Natural killer cell (primary cell): ENCODE data around the gene PIK3R2. TPM values are rescaled to one million over a fixed set of nuclear protein-coding genes. Genes with fewer than 3 reads are reported as not detected.

Experiments used
- ATAC-seq, 3 donors: fragments of 150-1000 bp in 2 of 3; fragments of 200-7000 bp in 1 of 3; cut with Tn5 transposase; 1 replicate in 1 of 3; 2 replicates in 2 of 3; pipeline ENCODE4 v1.10.0; 2021; ENCODE audit warnings: mild to moderate bottlenecking in 2 of 3, moderate library complexity in 2 of 3
- DNase-seq, 2 donors: peaks; one replicate each; pipeline versions ENCODE4 v3.0.0 to v3.0.0-alpha.2; 2013 to 2021; ENCODE audit warnings: mixed read lengths in 1 of 2
- H3K27ac ChIP-seq: one replicate; pipeline ENCODE4 v1.5.1; 2013; ENCODE audit warnings: mild to moderate bottlenecking, low read length
- H3K27me3 ChIP-seq: one replicate; pipeline ENCODE4 v1.6.1; 2013; ENCODE audit warnings: low read length; ENCODE audit not compliant: control insufficient read depth, insufficient read depth
- H3K36me3 ChIP-seq: one replicate; pipeline ENCODE4 v1.6.1; 2013; ENCODE audit warnings: low read length; ENCODE audit not compliant: control insufficient read depth, insufficient read depth
- H3K4me1 ChIP-seq: one replicate; pipeline ENCODE4 v1.6.1; 2013; ENCODE audit warnings: low read length; ENCODE audit not compliant: control insufficient read depth, insufficient read depth
- H3K4me3 ChIP-seq: one replicate; pipeline ENCODE4 v1.5.1; 2013; ENCODE audit warnings: low read length
- H3K9me3 ChIP-seq: one replicate; pipeline ENCODE4 v1.6.1; 2013; ENCODE audit warnings: low read length; ENCODE audit not compliant: control insufficient read depth, insufficient read depth
- H3K27ac Mint-ChIP-seq, 2 donors: one replicate each; pipeline ENCODE4 v1.8.0; 2022; ENCODE audit warnings: mild to moderate bottlenecking in 2 of 2, mixed read lengths in 2 of 2, moderate library complexity in 1 of 2
- H3K27me3 Mint-ChIP-seq, 2 donors: one replicate each; pipeline ENCODE4 v1.8.0; 2022; ENCODE audit warnings: low read depth in 2 of 2, mixed read lengths in 2 of 2
- H3K36me3 Mint-ChIP-seq: one replicate; pipeline ENCODE4 v1.8.0; 2022; ENCODE audit warnings: mixed read lengths
- H3K4me1 Mint-ChIP-seq, 2 donors: one replicate each; pipeline ENCODE4 v1.8.0; 2022; ENCODE audit warnings: mixed read lengths in 2 of 2
- H3K4me3 Mint-ChIP-seq: one replicate; pipeline ENCODE4 v1.8.0; 2022; ENCODE audit warnings: mild to moderate bottlenecking, moderate library complexity, mixed read lengths
- H3K9me3 Mint-ChIP-seq, 2 donors: one replicate each; pipeline ENCODE4 v1.8.0; 2022; ENCODE audit warnings: mixed read lengths in 2 of 2
- CTCF ChIP-seq: fragments of 200-600 bp; IDR thresholded peaks from one replicate; pipeline ENCODE4 v1.8.0; 2022; ENCODE audit warnings: antibody characterized with exemption
- WGBS: methylation state at CpG from one replicate; pipeline ENCODE4 v1.1.7; 2013; ENCODE audit warnings: missing lambda C conversion rate; ENCODE audit not compliant: insufficient coverage; 5-methylcytosine and 5-hydroxymethylcytosine counted together
- intact Hi-C: fragments of 100-400 bp; cut with micrococcal nuclease; formaldehyde crosslinking; loops from one replicate; pipeline ENCODE4 v1.14.2; 2022
- total RNA-seq, 4 donors: library from RNA; stranded (reverse); fragments of 120-200 nt in 1 of 4; gene quantifications; one replicate each; pipeline versions ENCODE4 v1.2.3 to v1.2.4, GENCODE V29; 2013 to 2022

Gene PIK3R2
- total RNA-seq, 3 donors from 2014 or later (not counting 1 experiment from before 2014, with no cell fraction given) = 12.3 to 26.4 (median 16.0) TPM

DNA sequence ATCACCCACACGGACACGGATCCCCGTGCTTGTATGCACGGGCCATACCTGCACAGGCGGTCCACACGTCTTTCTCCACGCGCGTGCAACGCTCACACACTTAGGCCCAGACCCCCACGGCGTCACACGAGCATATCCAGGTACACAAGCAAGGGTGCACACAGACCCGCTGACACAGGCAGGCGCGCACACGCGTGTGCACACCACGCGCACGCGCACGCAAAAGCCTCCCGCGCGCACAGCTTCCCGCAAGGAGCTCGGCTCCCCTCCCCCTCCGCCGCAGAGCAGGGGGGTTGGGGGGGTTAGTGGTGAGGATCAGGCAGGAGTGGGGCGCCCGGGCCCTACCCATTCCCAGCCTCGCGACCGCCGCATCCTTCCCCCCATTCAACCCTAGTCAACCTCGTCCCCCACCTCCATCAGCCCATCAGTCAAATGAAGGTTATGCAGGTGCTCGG is 50.5 kb downstream of the PIK3R2 start:
- Histone ChIP-seq H3K9me3 (no peaks in the 10 kb centered on the region), H3K36me3 (no peaks in the 10 kb centered on the region), H3K27me3 (peaks cover under 1% of the 10 kb centered on the region), H3K27ac (peak overlapping the region; percentile 67), H3K4me3 (peak overlapping the region; percentile 79), H3K4me1 (peaks cover 27% of the 10 kb centered on the region)
- Mint-ChIP-seq H3K9me3 (no peaks in the 10 kb centered on the region), H3K27ac (peak overlapping the region; percentile 92 to 96), H3K27me3 (peaks cover under 1 to 4% of the 10 kb centered on the region in 2 donors), H3K4me1 (peaks cover 23 to 32% of the 10 kb centered on the region in 2 donors), H3K4me3 (peak overlapping the region; percentile 97), H3K36me3 (no peaks in the 10 kb centered on the region)
- ATAC-seq (peak in 2 of 3 donors; percentile 0 to 4), DNase-seq (peak in 1 of 2 donors; percentile 78)
- intact Hi-C loops = no loop called here
- no peak for TF ChIP-seq CTCF
- under 1% methylated on average over 36 of the region's 38 CpGs for WGBS

DNA sequence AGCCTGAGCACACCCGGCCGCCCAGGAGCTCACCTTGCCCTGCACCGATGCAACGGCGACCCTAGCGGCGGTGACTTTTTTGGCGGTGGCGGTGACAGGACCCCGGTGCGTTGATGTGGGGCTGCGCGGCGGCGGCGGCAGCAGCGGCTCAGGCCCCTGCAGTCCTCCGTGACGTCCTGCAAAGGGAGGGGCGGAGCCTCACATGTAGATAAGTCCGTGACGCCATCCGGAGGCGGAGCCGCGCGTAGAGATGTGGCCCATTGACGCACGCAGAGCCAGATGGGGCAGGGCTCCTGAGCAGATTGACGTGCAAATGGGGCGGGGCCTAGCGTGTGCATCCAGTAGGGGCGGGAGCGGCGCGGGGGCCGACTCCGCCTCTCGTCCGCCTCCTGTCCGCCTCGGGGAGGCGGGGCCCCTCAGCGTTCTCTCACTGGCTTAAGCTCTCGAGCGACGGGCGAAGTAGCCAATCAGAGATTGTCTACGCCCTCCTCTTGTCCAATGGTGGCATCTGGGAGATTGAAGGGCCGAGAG is 51.0 kb downstream of the PIK3R2 start, which contains the start of gene RAB3A:
TSS of gene RAB3A (minus strand) at position 180 of the 531 bp plus-strand sequence. CDS start 1,302 bp downstream, outside the sequence.
- under 1% methylated on average over 50 of the region's 50 CpGs for WGBS
- Histone ChIP-seq H3K4me3 (peak within 1 kb of the TSS; percentile 79), H3K36me3 (no peaks in the 10 kb centered on the region), H3K9me3 (no peaks in the 10 kb centered on the region), H3K4me1 (peaks cover 27% of the 10 kb centered on the region), H3K27ac (peak within 1 kb of the TSS; percentile 81), H3K27me3 (peaks cover 2% of the 10 kb centered on the region)
- Mint-ChIP-seq H3K36me3 (no peaks in the 10 kb centered on the region), H3K4me1 (peaks cover 23 to 32% of the 10 kb centered on the region in 2 donors), H3K9me3 (no peaks in the 10 kb centered on the region), H3K27me3 (peaks cover 4 to 9% of the 10 kb centered on the region in 2 donors), H3K27ac (peak within 1 kb of the TSS; percentile 92 to 96), H3K4me3 (peak within 1 kb of the TSS; percentile 97)
- DNase-seq (peak; percentile 98 to 100), ATAC-seq (peak; percentile 90 to 98 (median 91))
- intact Hi-C loops = loop anchor here (1.0 kb wide), 1 partner anchor 12 kb away; no protein-coding TSS in a partner anchor
- TF ChIP-seq CTCF = no peak

DNA sequence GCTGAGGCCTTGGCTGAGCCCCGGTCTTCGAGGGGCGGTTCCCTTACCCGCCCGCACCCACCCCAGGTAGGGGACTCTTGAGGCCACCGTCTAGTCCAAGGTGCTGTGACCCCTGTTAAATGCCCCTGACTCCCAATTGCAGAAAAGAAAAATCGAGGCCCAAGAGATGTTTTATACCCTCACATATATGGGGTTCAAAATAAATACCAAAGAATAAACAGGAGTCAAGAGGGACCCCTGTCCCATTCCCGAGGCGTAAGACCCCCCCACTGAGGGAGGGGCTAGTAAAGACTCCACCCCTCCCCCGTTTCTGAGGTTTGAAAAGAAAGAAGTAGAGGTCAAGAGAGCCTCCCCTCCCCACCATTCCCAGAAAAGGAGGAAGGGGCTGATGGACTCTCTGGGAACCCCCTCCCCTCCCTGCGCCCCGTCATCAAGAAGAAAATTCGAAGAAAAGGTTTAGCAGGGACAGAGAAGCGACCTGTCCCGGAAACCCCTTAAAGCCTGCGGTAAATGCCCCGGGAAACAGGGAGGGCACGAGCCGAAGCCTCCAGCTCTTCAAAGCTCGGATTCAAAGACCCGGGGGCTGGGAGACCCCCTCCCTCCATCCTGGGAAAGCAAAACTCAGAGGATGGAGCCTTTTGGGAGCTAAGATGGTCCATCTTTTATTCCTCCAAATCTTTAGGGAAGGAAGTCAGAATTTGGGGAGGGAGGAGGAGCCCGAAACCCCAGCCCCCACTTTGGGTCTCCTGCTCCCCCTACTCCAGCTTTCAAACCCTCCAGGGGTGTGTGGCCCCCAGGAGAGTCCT is 51.6 kb downstream of the PIK3R2 start:
- ATAC-seq (no peak), DNase-seq (peak; percentile 33 to 67)
- Mint-ChIP-seq H3K27me3 (peaks cover 4 to 9% of the 10 kb centered on the region in 2 donors), H3K36me3 (no peaks in the 10 kb centered on the region), H3K9me3 (no peaks in the 10 kb centered on the region), H3K4me3 (peak overlapping the region; percentile 97), H3K4me1 (peaks cover 23 to 32% of the 10 kb centered on the region in 2 donors), H3K27ac (peak overlapping the region; percentile 92 to 96)
- no peaks in the 10 kb centered on the region for H3K9me3 ChIP-seq
- H3K27ac ChIP-seq = peak overlapping the region; percentile 81
- no peaks in the 10 kb centered on the region for H3K36me3 ChIP-seq
- H3K4me3 ChIP-seq = peak overlapping the region; percentile 48
- peaks cover 2% of the 10 kb centered on the region for H3K27me3 ChIP-seq
- TF ChIP-seq CTCF = no peak
- 0% methylated on average over 16 of the region's 22 CpGs for WGBS
- H3K4me1 ChIP-seq = peaks cover 27% of the 10 kb centered on the region
- intact Hi-C loops = loop anchor here (1.0 kb wide), 1 partner anchor 12 kb away; no protein-coding TSS in a partner anchor
